Epithelial cell of esophagus (primary cell): ENCODE measurements around the gene ZNF354C.

Experiments
- DNase-seq: peaks from one replicate; pipeline ENCODE4 v3.0.0; 2010; ENCODE audit warnings: low read depth
- H3K4me3 ChIP-seq: 2 replicates; pipeline ENCODE4 v1.5.1; 2011; ENCODE audit warnings: mild to moderate bottlenecking, low read length, control low read depth
- CTCF ChIP-seq: IDR thresholded peaks from 2 replicates; pipeline ENCODE4 v1.5.1; 2011; ENCODE audit warnings: low read depth, mild to moderate bottlenecking, low read length, control low read depth, inconsistent platforms; ENCODE audit not compliant: insufficient read depth; ENCODE audit errors: missing control alignments

Gene ZNF354C

GRCh38 chr5:179128976-179129375 lies 68.8 kb downstream of the ZNF354C start:
- no peak for TF ChIP-seq CTCF
- H3K4me3 ChIP-seq, result no peak overlapping the region
- no peak for DNase-seq

- TF ChIP-seq CTCF, result no peak
- DNase-seq, result no peak
- H3K4me3 ChIP-seq, result no peak overlapping the region
Observed at GRCh38 chr5:179129607-179130071, 69.5 kb downstream of the ZNF354C start.

DNA sequence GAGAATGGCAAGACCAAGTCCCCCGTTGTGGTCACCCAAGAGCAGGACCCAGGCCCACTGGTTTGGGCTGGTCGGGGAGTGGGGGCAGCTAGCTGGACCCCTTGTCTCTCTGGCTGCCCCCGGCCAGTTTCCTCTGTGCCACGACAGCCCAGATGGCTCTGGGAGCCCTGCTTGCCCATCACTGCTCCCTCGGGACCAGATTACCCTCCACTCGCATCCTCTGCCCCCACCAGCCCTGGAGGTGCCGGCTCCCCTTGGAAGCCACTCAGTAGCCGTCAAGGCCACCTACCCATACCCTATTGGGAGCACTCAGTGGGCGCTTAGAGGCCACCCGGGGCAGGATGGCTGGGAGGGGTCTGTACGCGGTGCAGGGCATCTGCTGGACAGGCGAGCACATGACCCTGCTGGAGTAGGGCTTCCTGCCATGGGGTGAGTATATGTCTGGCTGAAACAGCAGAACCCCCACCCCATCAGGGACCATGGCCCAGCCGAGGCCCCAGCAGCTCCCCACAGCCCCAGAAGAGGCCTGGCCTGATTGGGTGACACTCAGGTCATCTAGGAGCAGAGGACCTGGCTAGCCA lies 70.0 kb downstream of the ZNF354C start:
- DNase-seq, result no peak
- no peak for TF ChIP-seq CTCF
- H3K4me3 ChIP-seq, result no peak overlapping the region

DNA sequence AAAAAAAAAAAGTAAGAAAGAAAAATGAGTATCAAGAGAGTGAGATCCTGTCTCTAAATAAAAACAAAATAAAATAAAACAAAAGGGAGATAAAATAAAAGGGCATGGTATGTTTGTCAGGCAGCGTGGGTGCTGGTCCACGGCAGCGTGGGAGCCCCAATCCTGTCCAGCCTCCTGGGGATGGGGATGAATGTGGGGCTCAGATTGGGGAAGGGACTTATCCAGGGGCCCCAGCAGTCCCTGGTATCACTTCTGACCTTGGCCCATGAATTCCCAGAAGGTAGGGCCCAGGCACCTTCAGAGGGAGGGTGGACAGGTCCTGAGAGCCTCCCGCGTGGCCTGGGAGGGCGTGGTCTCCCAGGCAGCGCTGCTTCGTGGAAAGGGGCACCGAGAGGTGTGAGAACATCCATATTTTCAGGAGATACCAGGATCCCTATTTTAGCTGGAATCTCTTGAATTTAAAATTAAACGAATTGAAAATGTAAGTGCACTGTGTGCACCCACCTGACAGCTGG lies 71.2 kb downstream of the ZNF354C start:
- H3K4me3 ChIP-seq, result no peak overlapping the region
- TF ChIP-seq CTCF, result no peak
- DNase-seq, result no peak

DNA sequence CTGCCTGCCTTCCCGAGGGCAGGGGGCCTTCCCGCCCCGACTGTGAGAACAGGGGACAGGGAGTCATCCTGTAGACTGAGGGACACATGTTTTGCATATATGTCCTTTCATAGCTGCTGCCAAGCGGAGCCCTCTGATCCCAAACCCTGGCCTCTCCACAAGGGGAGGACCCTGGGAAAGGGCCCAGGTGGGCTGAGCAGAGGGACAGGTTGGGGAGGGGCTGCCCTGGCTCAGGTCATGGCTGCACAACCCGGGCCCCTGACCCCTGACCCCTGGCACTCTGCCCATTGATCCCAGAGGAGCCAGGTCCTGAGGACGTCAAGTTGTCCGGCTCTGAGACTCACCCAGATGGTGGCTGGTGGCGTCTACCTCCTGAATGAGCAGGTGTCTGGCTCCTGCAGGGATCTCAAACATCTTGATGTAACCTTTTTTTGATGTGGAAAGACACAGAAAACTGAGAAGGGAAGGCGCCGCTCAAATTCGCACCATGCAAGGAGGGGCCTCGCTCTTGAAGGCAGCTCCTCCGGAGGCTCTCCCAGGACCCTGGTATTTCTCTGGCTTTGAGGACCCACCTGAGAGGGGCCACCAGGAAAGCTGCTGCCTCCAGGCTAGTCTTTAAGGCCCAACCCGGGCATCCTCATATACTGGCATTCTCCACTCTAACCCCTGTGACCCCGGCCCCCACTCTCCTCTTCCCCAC lies 71.9 kb downstream of the ZNF354C start:
- TF ChIP-seq CTCF, result no peak
- no peak overlapping the region for H3K4me3 ChIP-seq
- no peak for DNase-seq

DNA sequence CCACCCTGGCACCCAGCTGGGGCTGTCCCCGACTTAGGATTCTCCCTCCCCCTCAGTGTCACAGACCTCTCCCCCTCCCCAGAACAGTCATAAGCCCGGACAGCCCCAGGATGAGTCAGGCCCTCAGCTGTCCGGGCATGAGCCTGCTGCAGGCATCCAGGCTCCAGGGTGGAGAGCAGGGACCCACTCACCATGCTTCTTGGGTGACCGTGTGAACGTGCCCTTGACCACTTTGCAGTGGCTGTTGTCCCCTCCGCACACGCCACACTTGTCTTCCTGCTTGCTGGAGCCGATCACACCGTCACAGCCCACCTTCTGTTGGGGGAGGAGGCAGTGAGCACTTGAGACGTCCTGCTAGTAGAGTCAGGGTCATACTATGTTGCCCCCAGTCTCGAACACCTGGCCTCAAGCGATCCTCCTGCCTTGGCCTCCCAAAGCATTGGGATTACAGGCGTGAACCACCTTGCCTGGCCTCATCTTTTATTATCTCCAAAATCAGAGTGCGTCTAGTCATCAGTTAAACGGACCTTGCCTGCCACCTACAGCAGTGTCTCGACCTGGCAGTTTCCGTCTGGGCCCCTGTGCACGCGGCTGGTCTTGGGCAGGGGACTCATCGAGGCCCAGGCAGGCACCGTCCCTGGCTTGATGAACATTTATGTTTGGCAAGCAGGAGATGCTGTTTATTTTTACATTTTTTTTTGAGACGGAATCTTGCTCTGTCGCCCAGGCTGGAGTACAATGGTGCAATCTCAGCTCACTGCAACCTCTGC lies 72.6 kb downstream of the ZNF354C start:
- no peak overlapping the region for H3K4me3 ChIP-seq
- DNase-seq, result no peak
- no peak for TF ChIP-seq CTCF
